ENCODE results near the gene CACNA1H. TPM values are rescaled to one million over a fixed set of nuclear protein-coding genes. Genes with fewer than 3 reads are reported as not detected.
A peak's percentile ranks its signal among the peaks of the same experiment; 100 is the strongest.
"Not testable (repeated sequence)": the region's sequence is repeated elsewhere in the genome, so short reads cannot be mapped to it uniquely, and the experiment has no call there.

CACNA1H gene
- total and polyA plus RNA-seq, 2 of the 8 experiments (the other 6 are each of a cell fraction or from before 2014, with no cell fraction given) = 14.0 to 28.7 TPM

DNA sequence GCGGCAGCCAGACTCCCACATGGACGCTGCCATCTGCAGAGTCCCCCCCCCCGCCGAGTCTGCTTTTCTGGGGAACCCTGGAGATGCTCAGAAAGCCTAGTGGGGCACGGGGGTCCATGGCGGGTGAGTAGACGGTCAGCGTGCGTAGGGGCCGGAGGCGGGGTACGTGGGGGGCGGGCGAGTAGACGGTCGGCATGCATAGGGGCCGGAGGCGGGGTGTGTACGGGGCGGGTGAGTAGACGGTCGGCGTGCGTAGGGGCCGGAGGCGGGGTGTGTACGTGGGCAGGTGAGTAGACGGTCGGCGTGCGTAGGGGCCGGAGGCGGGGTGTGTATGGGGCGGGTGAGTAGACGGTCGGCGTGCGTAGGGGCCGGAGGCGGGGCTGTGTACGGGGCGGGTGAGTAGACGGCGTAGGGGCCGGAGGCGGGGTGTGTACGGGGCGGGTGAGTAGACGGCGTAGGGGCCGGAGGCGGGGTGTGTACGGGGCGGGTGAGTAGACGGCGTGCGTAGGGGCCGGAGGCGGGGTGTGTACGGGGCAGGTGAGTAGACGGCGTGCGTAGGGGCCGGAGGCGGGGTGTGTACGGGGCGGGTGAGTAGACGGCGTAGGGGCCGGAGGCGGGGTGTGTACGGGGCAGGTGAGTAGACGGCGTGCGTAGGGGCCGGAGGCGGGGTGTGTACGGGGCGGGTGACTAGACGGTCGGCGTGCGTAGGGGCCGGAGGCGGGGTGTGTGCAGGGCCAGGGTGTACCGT lies 32.7 kb downstream of the CACNA1H start:
- H3K4me3 ChIP-seq (ENCODE audit: extremely low read depth in 1 of 4, insufficient read depth in 2 of 4, low read depth in 3 of 4, low read length in 4 of 4); H2BK12ac ChIP-seq (ENCODE audit: low read depth, low read length); H4K91ac ChIP-seq (replicated peaks; ENCODE audit: insufficient read length, low read length); H2BK120ac ChIP-seq (replicated peaks; ENCODE audit: low read depth, low read length); H3K14ac ChIP-seq (ENCODE audit: insufficient read length); H3K27ac ChIP-seq (ENCODE audit: low read depth, low read length); H3K4ac ChIP-seq (replicated peaks; ENCODE audit: insufficient read length, low read depth, low read length); H3K23me2 ChIP-seq (ENCODE audit: low read depth, low read length); H2BK20ac ChIP-seq (ENCODE audit: low read length); H3K36me3 ChIP-seq (ENCODE audit: control insufficient read depth in 2 of 4, insufficient read depth in 4 of 4, low read length in 3 of 4); H3K27me3 ChIP-seq (replicated peaks in 1 of 4; ENCODE audit: control insufficient read depth in 3 of 4, extremely low read depth in 1 of 4, insufficient read depth in 3 of 4, low read length in 3 of 4); H3K18ac ChIP-seq (ENCODE audit: extremely low read depth, low read length); H2AK5ac ChIP-seq (ENCODE audit: low read depth, low read length); H3K79me1 ChIP-seq (ENCODE audit: low read depth, low read length); H3K4me2 ChIP-seq (ENCODE audit: insufficient read depth in 1 of 2, low read depth in 2 of 2, low read length in 2 of 2); H3K23ac ChIP-seq (ENCODE audit: insufficient read length); H3K56ac ChIP-seq (replicated peaks; ENCODE audit: insufficient read length, low read depth, low read length); H2BK5ac ChIP-seq (ENCODE audit: low read depth, low read length); DNase-seq (ENCODE audit: low read depth in 1 of 2, low spot score in 2 of 2); H3K9ac ChIP-seq (replicated peaks in 1 of 4; ENCODE audit: extremely low read depth in 1 of 4, low read depth in 3 of 4, low read length in 3 of 4); H4K5ac ChIP-seq (ENCODE audit: insufficient read length, low read depth, low read length); H3K9me3 ChIP-seq (ENCODE audit: insufficient read depth in 2 of 2, low read depth in 1 of 2, low read length in 1 of 2); FAIRE-seq; H2BK15ac ChIP-seq (ENCODE audit: low read length); H2AFZ ChIP-seq (ENCODE audit: low read length); H3K79me2 ChIP-seq (ENCODE audit: control insufficient read depth in 1 of 2, insufficient read depth in 2 of 2, low read length in 2 of 2); H3K4me1 ChIP-seq (replicated peaks in 1 of 4; ENCODE audit: control insufficient read depth in 3 of 4, insufficient read depth in 4 of 4, low read length in 3 of 4); POLR2A ChIA-PET (ENCODE audit: partially characterized antibody): not testable (repeated sequence)
- peak overlapping the region; percentile 51; the same call in 1 of the 2 replicates for H4K8ac ChIP-seq (ENCODE audit: extremely low read depth, insufficient read depth, low read length)
- 86% methylated on average over 20 of the region's 86 CpGs; no CpG with 5 or more reads in 1 of the 2 experiments for WGBS, 2 experiments (ENCODE audit: extremely low coverage in 1 of 2, insufficient coverage in 1 of 2, insufficient read length in 1 of 2, insufficient replicate concordance in 2 of 2, low coverage in 1 of 2, low lambda C conversion rate in 2 of 2, missing lambda C conversion rate in 1 of 2)
- CTCF ChIA-PET (ENCODE audit: partially characterized antibody) = interaction anchor here (0.8 to 1.2 kb wide), 3 partner anchors 10 to 28 kb away, joined by 3 to 4 read pairs (median 3); no protein-coding TSS in a partner anchor
- peaks cover 20 to 41% of the 10 kb centered on the region in 2 experiments for H4K20me1 ChIP-seq (replicated peaks in 1 of 2; ENCODE audit: control insufficient read depth in 1 of 2, insufficient read depth in 2 of 2, low read length in 2 of 2)
